ENCODE data around the gene ARMC2. TPM values are rescaled to one million over a fixed set of nuclear protein-coding genes. Genes with fewer than 3 reads are reported as not detected.

ARMC2 gene
- total and polyA plus RNA-seq, 2 of the 8 experiments (the other 6 are each of a cell fraction or from before 2014, with no cell fraction given) = 1.6 to 4.4 TPM

DNA sequence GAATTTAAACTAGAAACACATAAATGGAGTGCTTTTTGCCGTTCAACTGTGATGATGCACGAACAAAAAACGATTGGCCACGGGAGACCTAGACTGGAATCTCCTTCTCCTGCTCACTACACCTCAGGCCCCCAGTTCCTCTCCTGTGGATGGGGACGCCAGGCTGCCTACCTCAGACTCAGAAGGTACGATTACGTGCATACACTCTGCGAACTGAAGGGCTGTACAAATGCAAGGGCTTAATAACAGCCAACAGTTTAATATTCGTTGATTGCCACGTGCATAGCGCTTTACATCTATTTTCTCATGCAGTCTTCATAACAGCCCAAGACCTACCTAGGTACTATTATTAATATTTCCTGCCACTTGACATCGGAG, 495 bp upstream of the ARMC2 start:
- Histone ChIP-seq H3K14ac (ENCODE audit: insufficient read length) (no peak overlapping the region), H3K4me3 (ENCODE audit: extremely low read depth in 1 of 4, insufficient read depth in 2 of 4, low read depth in 3 of 4, low read length in 4 of 4) (peak overlapping the region; percentile 76 to 88 (median 81)), H3K4me1 (replicated peaks in 1 of 4; ENCODE audit: control insufficient read depth in 3 of 4, insufficient read depth in 4 of 4, low read length in 3 of 4) (peaks cover 0 to 8% (median 0%) of the 10 kb centered on the region in 4 experiments; a peak in 2 of 7 replicates), H3K27me3 (replicated peaks in 1 of 4; ENCODE audit: control insufficient read depth in 3 of 4, extremely low read depth in 1 of 4, insufficient read depth in 3 of 4, low read length in 3 of 4) (no peaks in the 10 kb centered on the region), H3K36me3 (ENCODE audit: control insufficient read depth in 2 of 4, insufficient read depth in 4 of 4, low read length in 3 of 4) (no peaks in the 10 kb centered on the region), H4K5ac (ENCODE audit: insufficient read length, low read depth, low read length) (no peak overlapping the region), H4K8ac (ENCODE audit: extremely low read depth, insufficient read depth, low read length) (no peak overlapping the region), H4K91ac (replicated peaks; ENCODE audit: insufficient read length, low read length) (peak overlapping the region; percentile 29), H3K23me2 (ENCODE audit: low read depth, low read length) (peaks cover 6% of the 10 kb centered on the region), H3K4ac (replicated peaks; ENCODE audit: insufficient read length, low read depth, low read length) (no peak overlapping the region), H2AK5ac (ENCODE audit: low read depth, low read length) (no peak overlapping the region), H2BK5ac (ENCODE audit: low read depth, low read length) (peak overlapping the region; percentile 11; the same call in 1 of the 2 replicates), H3K79me1 (ENCODE audit: low read depth, low read length) (no peaks in the 10 kb centered on the region), H3K79me2 (ENCODE audit: control insufficient read depth in 1 of 2, insufficient read depth in 2 of 2, low read length in 2 of 2) (no peaks in the 10 kb centered on the region), H3K23ac (ENCODE audit: insufficient read length) (no peak overlapping the region), H3K9ac (replicated peaks in 1 of 4; ENCODE audit: extremely low read depth in 1 of 4, low read depth in 3 of 4, low read length in 3 of 4) (no peak overlapping the region; a peak in 1 of 7 replicates), H3K9me3 (ENCODE audit: insufficient read depth in 2 of 2, low read depth in 1 of 2, low read length in 1 of 2) (no peaks in the 10 kb centered on the region), H2BK20ac (ENCODE audit: low read length) (no peak overlapping the region), H2BK120ac (replicated peaks; ENCODE audit: low read depth, low read length) (no peak overlapping the region), H3K4me2 (ENCODE audit: insufficient read depth in 1 of 2, low read depth in 2 of 2, low read length in 2 of 2) (peak overlapping the region; percentile 65 to 90), H2AFZ (ENCODE audit: low read length) (peak overlapping the region; percentile 95), H3K27ac (ENCODE audit: low read depth, low read length) (0 out of 2 replicates have a peak overlapping the region, but pooled peaks have one; percentile 6), H4K20me1 (replicated peaks in 1 of 2; ENCODE audit: control insufficient read depth in 1 of 2, insufficient read depth in 2 of 2, low read length in 2 of 2) (no peaks in the 10 kb centered on the region), H2BK15ac (ENCODE audit: low read length) (0 out of 2 replicates have a peak overlapping the region, but pooled peaks have one; percentile 41), H3K18ac (ENCODE audit: extremely low read depth, low read length) (peak overlapping the region; percentile 60; the same call in 1 of the 2 replicates), H3K56ac (replicated peaks; ENCODE audit: insufficient read length, low read depth, low read length) (no peak overlapping the region), H2BK12ac (ENCODE audit: low read depth, low read length) (no peak overlapping the region)
- ChIA-PET POLR2A (ENCODE audit: partially characterized antibody) (interaction anchor here (1.1 to 1.5 kb wide), 3 partner anchors 10 to 290 kb away, joined by 3 to 4 read pairs (median 3); no protein-coding TSS in a partner anchor), CTCF (ENCODE audit: partially characterized antibody) (interaction anchor here (0.6 to 3.8 kb wide), 8 partner anchors 10 to 305 kb away, joined by 3 to 39 read pairs (median 8); no protein-coding TSS in a partner anchor)
- WGBS, 2 experiments (ENCODE audit: extremely low coverage in 1 of 2, insufficient coverage in 1 of 2, insufficient read length in 1 of 2, insufficient replicate concordance in 2 of 2, low coverage in 1 of 2, low lambda C conversion rate in 2 of 2, missing lambda C conversion rate in 1 of 2) = 47% methylated on average over 12 of the region's 12 CpGs; no CpG with 5 or more reads in 1 of the 2 experiments
- DNase-seq (ENCODE audit: low read depth in 1 of 2, low spot score in 2 of 2) (no peak), FAIRE-seq (peak; percentile 19)
- TF ChIP-seq CTBP2 (IDR thresholded peaks at IDR 0.05; ENCODE audit: borderline replicate concordance, insufficient read depth, insufficient read length, low read length) = no peak

Data from H1 (cell line).